GM04504 (cell line): ENCODE data around the gene KRT80.

Experiments
- DNase-seq: peaks from one replicate; pipeline ENCODE4 v3.0.0-alpha.2; 2012; ENCODE audit warnings: low read depth

Gene KRT80

GRCh38 chr12:52228931-52229330 is 37.1 kb upstream of the KRT80 start:
- DNase-seq = no peak

GRCh38 chr12:52228366-52228765 is 36.6 kb upstream of the KRT80 start:
- no peak for DNase-seq

GRCh38 chr12:52227606-52228166 is 35.9 kb upstream of the KRT80 start:
- DNase-seq = no peak

GRCh38 chr12:52226446-52226845 is 34.6 kb upstream of the KRT80 start:
- DNase-seq = no peak

- no peak for DNase-seq
Observed at GRCh38 chr12:52225752-52226151, 33.9 kb upstream of the KRT80 start.

- DNase-seq = no peak
Observed at GRCh38 chr12:52224151-52224550, 32.3 kb upstream of the KRT80 start.

- DNase-seq = no peak
Observed at GRCh38 chr12:52223406-52224039, 31.7 kb upstream of the KRT80 start.

- no peak for DNase-seq
Observed at GRCh38 chr12:52222692-52223091, 30.9 kb upstream of the KRT80 start.

- DNase-seq = no peak
Observed at GRCh38 chr12:52221912-52222457, 30.2 kb upstream of the KRT80 start.

- no peak for DNase-seq
Observed at GRCh38 chr12:52221070-52221781, 29.4 kb upstream of the KRT80 start.

- no peak for DNase-seq
Observed at GRCh38 chr12:52220477-52220876, 28.7 kb upstream of the KRT80 start.

- DNase-seq = no peak
Observed at GRCh38 chr12:52218001-52218400, 26.2 kb upstream of the KRT80 start.

- no peak for DNase-seq
Observed at GRCh38 chr12:52217223-52217622, 25.4 kb upstream of the KRT80 start.

- no peak for DNase-seq
Observed at GRCh38 chr12:52216807-52217206, 25.0 kb upstream of the KRT80 start.

GRCh38 chr12:52216100-52216499 is 24.3 kb upstream of the KRT80 start:
- no peak for DNase-seq

- DNase-seq = no peak
Observed at GRCh38 chr12:52215587-52216031, 23.8 kb upstream of the KRT80 start.

GRCh38 chr12:52214421-52214802 is 22.6 kb upstream of the KRT80 start:
- DNase-seq = no peak

- DNase-seq = peak; percentile 58
Observed at GRCh38 chr12:52213564-52214420, 22.0 kb upstream of the KRT80 start.

GRCh38 chr12:52212701-52213563 is 21.1 kb upstream of the KRT80 start:
- no peak for DNase-seq

GRCh38 chr12:52211716-52212585 is 20.1 kb upstream of the KRT80 start:
- DNase-seq = no peak
